HepG2 (cell line): ENCODE data around the gene KIF25. TPM values are rescaled to one million over a fixed set of nuclear protein-coding genes. Genes with fewer than 3 reads are reported as not detected.

Source experiments
- ATAC-seq: fragments of 200-7000 bp; cut with Tn5 transposase; 3 replicates; pipeline ENCODE4 v1.9.1; 2020; ENCODE audit warnings: mild to moderate bottlenecking, moderate library complexity
- BruUV-seq: library from RNA; stranded (reverse); fragments of 400-500 nt; replicated peaks from 2 replicates; lab custom pipeline; 2021; lab: Mats Ljungman, UMichigan
- CTCF ChIA-PET: fragments of 300-600 bp; formaldehyde crosslinking; extraction: SDS; loops from one replicate; lab custom pipeline; 2021; ENCODE audit warnings: low total read pairs, inconsistent platforms, low intra/inter-chr PET ratio; lab: Yijun Ruan, JAX
- POLR2A ChIA-PET: fragments of 350-600 bp; sonication (Branson Sonifier 250); formaldehyde crosslinking; loops from one replicate; lab custom pipeline; 2020; ENCODE audit warnings: antibody characterized with exemption, inconsistent platforms; lab: Yijun Ruan, JAX
- DNase-seq: peaks from one replicate; pipeline ENCODE4 v3.0.0-alpha.2; 2015; ENCODE audit warnings: low spot score
- FAIRE-seq: peaks from 3 replicates; lab custom pipeline; 2011; peaks lifted over from hg19 to GRCh38; lab: Jason Lieb, UNC
- H2AFZ ChIP-seq: one replicate; pipeline ENCODE4 v1.6.1; 2011; ENCODE audit warnings: low read length, inconsistent platforms
- H3K27ac ChIP-seq: fragments of 300-600 bp; 3 replicates; pipeline ENCODE4 v1.8.0; 2011; ENCODE audit warnings: mixed run types, mild to moderate bottlenecking, mixed read lengths, low read length, inconsistent platforms; ENCODE audit not compliant: insufficient read depth; ENCODE audit errors: extremely low read length
- H3K27me3 ChIP-seq, 2 experiments: fragments of 200-600 bp in 1 of 2; 2 replicates in 1 of 2; 3 replicates in 1 of 2; pipeline versions ENCODE4 v1.6.0 to v1.8.0; 2011; ENCODE audit warnings: low read length in 2 of 2, mild to moderate bottlenecking in 2 of 2, moderate library complexity in 2 of 2, inconsistent platforms in 1 of 2; ENCODE audit not compliant: insufficient read depth in 2 of 2, control insufficient read depth in 1 of 2
- H3K36me3 ChIP-seq, 2 experiments: fragments of 200-600 bp in 1 of 2; replicated peaks in 1 of 2; 2 replicates in 1 of 2; 3 replicates in 1 of 2; pipeline versions ENCODE4 v1.5.1 to v1.8.0; 2011; ENCODE audit warnings: low read length in 2 of 2, inconsistent platforms in 1 of 2; ENCODE audit not compliant: insufficient read depth in 2 of 2, control insufficient read depth in 1 of 2
- H3K4me1 ChIP-seq: 2 replicates; pipeline ENCODE4 v1.5.1; 2012; ENCODE audit warnings: low read length, inconsistent platforms; ENCODE audit not compliant: insufficient read depth
- H3K4me2 ChIP-seq: 2 replicates; pipeline ENCODE4 v1.6.0; 2011; ENCODE audit warnings: low read depth, low read length, inconsistent platforms
- H3K4me3 ChIP-seq, 3 experiments: fragments of 200-600 bp in 1 of 3; sonication (generic), shearing (Covaris generic) in 1 of 3; replicated peaks in 1 of 3; 2 replicates each; pipeline ENCODE4 v1.5.1; 2011 to 2016; ENCODE audit warnings: low read length in 3 of 3, inconsistent platforms in 2 of 3, low read depth in 2 of 3, mild to moderate bottlenecking in 2 of 3, control low read depth in 1 of 3, mixed read lengths in 1 of 3; ENCODE audit not compliant: insufficient read depth in 1 of 3
- H3K79me2 ChIP-seq: one replicate; pipeline ENCODE4 v1.6.1; 2011; ENCODE audit warnings: low read length, inconsistent platforms; ENCODE audit not compliant: insufficient read depth
- H3K9ac ChIP-seq: 2 replicates; pipeline ENCODE4 v1.6.0; 2011; ENCODE audit warnings: mild to moderate bottlenecking, low read depth, low read length, inconsistent platforms; ENCODE audit not compliant: insufficient read depth
- H3K9me3 ChIP-seq: 2 replicates; pipeline ENCODE4 v1.5.1; 2012; ENCODE audit warnings: mild to moderate bottlenecking, low read length
- H4K20me1 ChIP-seq: 2 replicates; pipeline ENCODE4 v1.6.0; 2011; ENCODE audit warnings: inconsistent platforms, mild to moderate bottlenecking, low read length, moderate library complexity; ENCODE audit not compliant: insufficient read depth
- ARID3A ChIP-seq: IDR thresholded peaks from 2 replicates; pipeline ENCODE4 v1.6.1; 2012; ENCODE audit warnings: low read depth, low read length, improper control_type of control experiment
- CEBPG ChIP-seq: IDR thresholded peaks from 2 replicates; pipeline ENCODE4 v1.6.1; 2016
- HHEX ChIP-seq: IDR thresholded peaks from 2 replicates; pipeline ENCODE4 v1.6.1; 2016; ENCODE audit warnings: control low read depth
- NFE2 ChIP-seq: sonication (generic); formaldehyde crosslinking; IDR thresholded peaks from 2 replicates; pipeline ENCODE4 v1.4.0; 2020; ENCODE audit warnings: missing genetic modification reagents
- PAX8 ChIP-seq: sonication (generic); formaldehyde crosslinking; IDR thresholded peaks from 2 replicates; pipeline ENCODE4 v1.8.0; 2022; ENCODE audit warnings: mild to moderate bottlenecking, missing genetic modification reagents, borderline replicate concordance
- RAD21 ChIP-seq: fragments of 450-650 bp; formaldehyde crosslinking; IDR thresholded peaks from 2 replicates; pipeline ENCODE4 v1.5.0; 2020; ENCODE audit warnings: mild to moderate bottlenecking
- RELA ChIP-seq: sonication (generic); formaldehyde crosslinking; IDR thresholded peaks from 2 replicates; pipeline ENCODE4 v1.4.0; 2020; ENCODE audit warnings: missing genetic modification reagents
- ZBTB7B ChIP-seq: sonication (generic); formaldehyde crosslinking; IDR thresholded peaks from 2 replicates; pipeline ENCODE4 v1.4.0; 2020; ENCODE audit warnings: missing genetic modification reagents
- ZNF260 ChIP-seq: sonication (generic); formaldehyde crosslinking; IDR thresholded peaks from 2 replicates; pipeline ENCODE4 v1.4.0; 2020; ENCODE audit warnings: missing genetic modification reagents, low read depth, mild to moderate bottlenecking, borderline replicate concordance
- ZNF275 ChIP-seq: sonication (generic); formaldehyde crosslinking; IDR thresholded peaks from 2 replicates; pipeline ENCODE4 v1.8.0; 2022; ENCODE audit warnings: missing genetic modification reagents, mild to moderate bottlenecking, inconsistent platforms, borderline replicate concordance
- ZNF335 ChIP-seq: sonication (generic); formaldehyde crosslinking; IDR thresholded peaks from 2 replicates; pipeline ENCODE4 v1.4.0; 2020; ENCODE audit warnings: missing genetic modification reagents
- ZNF432 ChIP-seq: sonication (generic); formaldehyde crosslinking; IDR thresholded peaks from 2 replicates; pipeline ENCODE4 v1.5.0; 2020; ENCODE audit warnings: missing genetic modification reagents, mild to moderate bottlenecking, borderline replicate concordance
- ZNF557 ChIP-seq: sonication (generic); formaldehyde crosslinking; IDR thresholded peaks from 2 replicates; pipeline ENCODE4 v1.4.0; 2020; ENCODE audit warnings: missing genetic modification reagents
- ZNF639 ChIP-seq: conservative IDR thresholded peaks from 2 replicates; pipeline ENCODE4 v1.6.1; 2018; ENCODE audit warnings: missing genetic modification reagents
- ZNF776 ChIP-seq: sonication (generic); formaldehyde crosslinking; IDR thresholded peaks from 2 replicates; pipeline ENCODE4 v1.4.0; 2020; ENCODE audit warnings: mild to moderate bottlenecking, missing genetic modification reagents
- ZNF781 ChIP-seq: sonication (generic); formaldehyde crosslinking; IDR thresholded peaks from 2 replicates; pipeline ENCODE4 v1.5.1; 2020; ENCODE audit warnings: borderline replicate concordance, mild to moderate bottlenecking, missing genetic modification reagents; ENCODE audit errors: not compliant biosample characterization
- ZSCAN30 ChIP-seq: sonication (generic); formaldehyde crosslinking; IDR thresholded peaks from 2 replicates; pipeline ENCODE4 v1.5.0; 2020; ENCODE audit warnings: mild to moderate bottlenecking, missing genetic modification reagents
- WGBS: methylation state at CpG from one replicate; pipeline ENCODE4 v1.1.6; 2017; ENCODE audit warnings: low lambda C conversion rate; 5-methylcytosine and 5-hydroxymethylcytosine counted together
- in situ Hi-C: cut with HindIII; loops from 2 replicates; pipeline ENCODE4 v1.10.0; 2017; ENCODE audit warnings: low pct_unique_long_range_greater_than_20kb; ENCODE audit not compliant: extremely low pct_ligation_motif_present
- intact Hi-C: fragments of 100-400 bp; cut with micrococcal nuclease; formaldehyde crosslinking; loops from one replicate; pipeline ENCODE4 v1.10.0; 2022; ENCODE audit not compliant: unreplicated experiment
- polyA plus RNA-seq, 8 experiments: library from polyadenylated mRNA; depleted of rRNA in 3 of 8; stranded (reverse) in 7 of 8; unstranded in 1 of 8; fragments of >200 nt; fragmentation: Illumina TruSeq in 4 of 8; extraction: Trizol in 4 of 8; gene quantifications; 2 replicates each; pipeline versions ENCODE4 v1.2.1 to v1.2.3, GENCODE V29; 2011 to 2016; ENCODE audit warnings: low read depth in 4 of 8, missing spikeins in 1 of 8, mixed read lengths in 1 of 8; ENCODE audit not compliant: insufficient read depth in 1 of 8
- total RNA-seq, 5 experiments: library from RNA; depleted of rRNA; stranded (reverse); fragments of >200 nt; fragmentation: Illumina TruSeq; extraction: Trizol; gene quantifications; 2 replicates each; pipeline ENCODE4 v1.2.3, GENCODE V29; 2016; ENCODE audit warnings: low read depth in 1 of 5
- TF ChIP-seq, protein P1 (sequence below): sonication (generic); formaldehyde crosslinking; IDR thresholded peaks from 2 replicates; pipeline ENCODE4 v1.4.0; 2020; ENCODE audit warnings: mild to moderate bottlenecking, missing genetic modification reagents, borderline replicate concordance
- TF ChIP-seq, protein P2 (sequence below): IDR thresholded peaks from 2 replicates; pipeline ENCODE4 v1.6.1; 2016; ENCODE audit warnings: low read depth, control low read depth

KIF25 gene
- total and polyA plus RNA-seq, 2 of the 13 experiments (the other 11 are each of a cell fraction or from before 2014, with no cell fraction given): not detected

DNA sequence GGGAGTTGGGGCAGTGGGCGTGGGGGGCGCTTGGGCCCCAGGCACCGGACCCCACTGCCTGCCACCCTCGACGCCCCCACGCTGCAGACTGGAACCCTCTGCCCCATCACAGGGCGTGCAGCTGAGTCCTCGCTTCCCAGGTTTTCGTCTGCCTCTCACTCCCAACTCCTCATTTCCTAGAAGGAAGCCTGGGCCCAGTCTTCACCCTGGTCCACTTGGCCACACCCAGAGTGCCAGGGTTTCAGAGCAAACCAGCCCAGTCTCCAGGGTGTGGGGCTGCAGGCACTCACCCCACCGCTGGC lies 51.2 kb downstream of the KIF25 start (continued):
- TF ChIP-seq PAX8 (CRISPR knock-in tag) (no peak), RELA (CRISPR knock-in tag) (no peak), ZNF639 (CRISPR knock-in tag) (no peak), ZSCAN30 (CRISPR knock-in tag) (no peak), HHEX (CRISPR knock-in tag) (no peak), ZNF781 (CRISPR knock-in tag) (no peak), ZNF260 (CRISPR knock-in tag) (no peak)

- Histone ChIP-seq H3K4me3 (no peak overlapping the region), H3K79me2 (no peaks in the 10 kb centered on the region), H3K4me2 (no peak overlapping the region), H2AFZ (no peak overlapping the region), H4K20me1 (no peaks in the 10 kb centered on the region), H3K9ac (no peak overlapping the region), H3K4me1 (0 out of 2 replicates have a peak, but pooled peaks cover 7% of the 10 kb centered on the region), H3K27ac (no peak overlapping the region), H3K36me3 (no peaks in the 10 kb centered on the region), H3K9me3 (no peaks in the 10 kb centered on the region), H3K27me3 (peaks cover 10 to 67% of the 10 kb centered on the region in 2 experiments)
- POLR2A ChIA-PET: no interaction called here
- in situ Hi-C loops: no loop called here
- DNase-seq (no peak), ATAC-seq (no peak), FAIRE-seq (no peak)
- WGBS: 51% methylated on average over 18 of the region's 20 CpGs
- intact Hi-C loops: no loop called here
- no TSS peak for BruUV-seq
- CTCF ChIA-PET: no interaction called here
- TF ChIP-seq ARID3A: no peak
- TF ChIP-seq ZNF776 (CRISPR knock-in tag): no peak
- TF ChIP-seq ZNF432 (CRISPR knock-in tag): no peak
- TF ChIP-seq CEBPG (CRISPR knock-in tag): no peak
- TF ChIP-seq ZNF557 (CRISPR knock-in tag): no peak
- no peak for TF ChIP-seq ZNF275
- TF ChIP-seq, protein P1, sequence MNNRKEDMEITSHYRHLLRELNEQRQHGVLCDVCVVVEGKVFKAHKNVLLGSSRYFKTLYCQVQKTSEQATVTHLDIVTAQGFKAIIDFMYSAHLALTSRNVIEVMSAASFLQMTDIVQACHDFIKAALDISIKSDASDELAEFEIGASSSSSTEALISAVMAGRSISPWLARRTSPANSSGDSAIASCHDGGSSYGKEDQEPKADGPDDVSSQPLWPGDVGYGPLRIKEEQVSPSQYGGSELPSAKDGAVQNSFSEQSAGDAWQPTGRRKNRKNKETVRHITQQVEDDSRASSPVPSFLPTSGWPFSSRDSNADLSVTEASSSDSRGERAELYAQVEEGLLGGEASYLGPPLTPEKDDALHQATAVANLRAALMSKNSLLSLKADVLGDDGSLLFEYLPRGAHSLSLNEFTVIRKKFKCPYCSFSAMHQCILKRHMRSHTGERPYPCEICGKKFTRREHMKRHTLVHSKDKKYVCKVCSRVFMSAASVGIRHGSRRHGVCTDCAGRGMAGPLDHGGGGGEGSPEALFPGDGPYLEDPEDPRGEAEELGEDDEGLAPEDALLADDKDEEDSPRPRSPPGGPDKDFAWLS (CRISPR knock-in tag): no peak
- TF ChIP-seq ZBTB7B (CRISPR knock-in tag): no peak
- TF ChIP-seq RAD21: no peak
- TF ChIP-seq ZNF335 (CRISPR knock-in tag): no peak
- no peak for TF ChIP-seq NFE2
- TF ChIP-seq, protein P2, sequence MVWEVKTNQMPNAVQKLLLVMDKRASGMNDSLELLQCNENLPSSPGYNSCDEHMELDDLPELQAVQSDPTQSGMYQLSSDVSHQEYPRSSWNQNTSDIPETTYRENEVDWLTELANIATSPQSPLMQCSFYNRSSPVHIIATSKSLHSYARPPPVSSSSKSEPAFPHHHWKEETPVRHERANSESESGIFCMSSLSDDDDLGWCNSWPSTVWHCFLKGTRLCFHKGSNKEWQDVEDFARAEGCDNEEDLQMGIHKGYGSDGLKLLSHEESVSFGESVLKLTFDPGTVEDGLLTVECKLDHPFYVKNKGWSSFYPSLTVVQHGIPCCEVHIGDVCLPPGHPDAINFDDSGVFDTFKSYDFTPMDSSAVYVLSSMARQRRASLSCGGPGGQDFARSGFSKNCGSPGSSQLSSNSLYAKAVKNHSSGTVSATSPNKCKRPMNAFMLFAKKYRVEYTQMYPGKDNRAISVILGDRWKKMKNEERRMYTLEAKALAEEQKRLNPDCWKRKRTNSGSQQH (CRISPR knock-in tag): no peak
Observed at GRCh38 chr6:168049277-168049676, 51.8 kb downstream of the KIF25 start.
